ENCODE measurements around the gene RNF138.

The RNF138 gene, protein sequence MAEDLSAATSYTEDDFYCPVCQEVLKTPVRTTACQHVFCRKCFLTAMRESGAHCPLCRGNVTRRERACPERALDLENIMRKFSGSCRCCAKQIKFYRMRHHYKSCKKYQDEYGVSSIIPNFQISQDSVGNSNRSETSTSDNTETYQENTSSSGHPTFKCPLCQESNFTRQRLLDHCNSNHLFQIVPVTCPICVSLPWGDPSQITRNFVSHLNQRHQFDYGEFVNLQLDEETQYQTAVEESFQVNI

DNA sequence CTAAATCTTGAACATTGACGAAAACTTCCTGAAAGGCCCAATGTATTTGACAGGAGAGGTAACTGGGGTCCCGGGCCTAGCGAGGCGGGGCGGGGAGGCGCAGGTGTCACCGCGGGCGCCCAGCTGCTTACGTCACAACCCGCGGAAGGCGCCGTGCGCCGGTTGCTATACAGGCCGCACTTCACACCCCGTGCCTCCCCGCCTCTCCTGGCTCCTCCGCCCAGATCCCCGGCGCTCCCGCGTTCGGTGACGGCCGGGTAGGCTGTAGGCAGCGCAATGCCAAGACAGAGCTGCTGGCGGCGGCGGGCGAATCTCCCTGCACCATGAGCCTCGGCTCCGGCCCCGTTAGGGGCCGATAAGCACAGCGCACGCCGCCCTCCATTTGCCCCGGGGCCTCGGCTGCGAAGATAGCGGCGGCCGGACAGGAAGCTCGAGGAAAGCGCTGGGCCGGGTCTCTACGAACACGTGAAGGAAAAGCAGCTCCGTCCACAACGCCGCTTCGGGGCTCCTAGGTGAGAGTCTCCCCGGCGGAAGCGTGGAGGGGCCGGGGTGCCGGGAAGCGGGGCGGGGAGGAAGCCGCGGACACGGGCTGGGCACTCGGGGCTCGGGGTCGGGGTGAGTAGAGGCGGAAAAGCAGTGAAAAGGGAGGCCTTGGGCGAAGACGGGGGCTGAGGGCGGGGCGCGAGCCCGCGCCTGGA is at the start of gene RNF138:
Gene RNF138 (plus strand): TSS at position 151 of the 698 bp plus-strand sequence. CDS start 903 bp downstream, outside the sequence.
- TF ChIP-seq, protein P1, sequence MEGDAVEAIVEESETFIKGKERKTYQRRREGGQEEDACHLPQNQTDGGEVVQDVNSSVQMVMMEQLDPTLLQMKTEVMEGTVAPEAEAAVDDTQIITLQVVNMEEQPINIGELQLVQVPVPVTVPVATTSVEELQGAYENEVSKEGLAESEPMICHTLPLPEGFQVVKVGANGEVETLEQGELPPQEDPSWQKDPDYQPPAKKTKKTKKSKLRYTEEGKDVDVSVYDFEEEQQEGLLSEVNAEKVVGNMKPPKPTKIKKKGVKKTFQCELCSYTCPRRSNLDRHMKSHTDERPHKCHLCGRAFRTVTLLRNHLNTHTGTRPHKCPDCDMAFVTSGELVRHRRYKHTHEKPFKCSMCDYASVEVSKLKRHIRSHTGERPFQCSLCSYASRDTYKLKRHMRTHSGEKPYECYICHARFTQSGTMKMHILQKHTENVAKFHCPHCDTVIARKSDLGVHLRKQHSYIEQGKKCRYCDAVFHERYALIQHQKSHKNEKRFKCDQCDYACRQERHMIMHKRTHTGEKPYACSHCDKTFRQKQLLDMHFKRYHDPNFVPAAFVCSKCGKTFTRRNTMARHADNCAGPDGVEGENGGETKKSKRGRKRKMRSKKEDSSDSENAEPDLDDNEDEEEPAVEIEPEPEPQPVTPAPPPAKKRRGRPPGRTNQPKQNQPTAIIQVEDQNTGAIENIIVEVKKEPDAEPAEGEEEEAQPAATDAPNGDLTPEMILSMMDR (IDR thresholded peaks at IDR 0.05): no peak

DNA sequence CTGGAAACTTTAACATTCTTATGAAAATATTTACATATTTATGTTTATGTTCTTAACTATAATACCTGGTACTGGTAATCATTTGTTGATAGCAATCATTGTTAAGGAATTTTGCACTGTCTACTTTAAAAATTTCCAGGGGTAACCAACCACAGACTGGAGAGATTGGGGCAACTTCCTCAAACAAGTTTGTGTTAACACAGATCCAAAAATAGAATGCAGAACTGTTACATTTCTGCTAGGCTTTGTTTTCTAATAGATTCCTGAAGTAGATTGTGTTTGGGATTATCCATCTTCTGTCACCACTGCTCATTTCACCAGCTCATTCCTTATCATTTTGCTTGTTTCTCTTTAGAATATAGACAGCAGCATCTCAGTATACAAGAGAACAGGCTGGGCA is 49.3 kb upstream of the RNF138 start:
- TF ChIP-seq, protein P1 (IDR thresholded peaks at IDR 0.05): no peak

DNA sequence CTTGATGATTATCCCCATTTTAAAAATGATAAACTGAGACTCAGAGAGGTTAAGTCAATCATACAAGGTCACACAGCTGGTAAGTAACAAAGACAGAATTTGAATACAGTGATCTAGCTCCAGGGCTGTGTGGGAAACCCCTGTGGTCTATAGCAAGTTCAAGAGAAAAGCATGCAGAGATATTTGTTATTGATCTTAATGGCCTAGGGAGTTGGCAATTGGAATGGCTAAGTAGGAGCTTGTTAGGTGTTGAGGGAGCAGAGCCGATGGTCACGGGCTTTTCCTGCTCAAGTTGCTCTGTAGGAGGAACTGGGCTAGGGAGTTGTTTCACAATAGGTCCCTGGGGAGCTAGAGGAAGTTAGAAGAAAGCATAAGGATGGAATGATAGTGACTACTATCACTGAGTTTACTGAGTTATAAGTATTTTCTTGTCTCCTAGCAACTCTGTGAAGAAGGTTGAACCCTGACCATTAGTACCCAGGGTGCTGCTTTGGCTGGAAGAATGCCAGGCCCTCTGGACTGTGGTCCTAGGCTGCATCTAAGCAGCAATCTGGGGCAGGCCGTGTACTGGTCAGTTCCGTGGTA is 43.1 kb upstream of the RNF138 start:
- TF ChIP-seq, protein P1 (IDR thresholded peaks at IDR 0.05): no peak

- TF ChIP-seq, protein P1 (IDR thresholded peaks at IDR 0.05): no peak
These were observed 42.1 kb upstream of the RNF138 start for GRCh38 chr18:32049393-32050171.

GRCh38 chr18:32056613-32057358 is 34.9 kb upstream of the RNF138 start:
- TF ChIP-seq, protein P1 (IDR thresholded peaks at IDR 0.05): no peak

DNA sequence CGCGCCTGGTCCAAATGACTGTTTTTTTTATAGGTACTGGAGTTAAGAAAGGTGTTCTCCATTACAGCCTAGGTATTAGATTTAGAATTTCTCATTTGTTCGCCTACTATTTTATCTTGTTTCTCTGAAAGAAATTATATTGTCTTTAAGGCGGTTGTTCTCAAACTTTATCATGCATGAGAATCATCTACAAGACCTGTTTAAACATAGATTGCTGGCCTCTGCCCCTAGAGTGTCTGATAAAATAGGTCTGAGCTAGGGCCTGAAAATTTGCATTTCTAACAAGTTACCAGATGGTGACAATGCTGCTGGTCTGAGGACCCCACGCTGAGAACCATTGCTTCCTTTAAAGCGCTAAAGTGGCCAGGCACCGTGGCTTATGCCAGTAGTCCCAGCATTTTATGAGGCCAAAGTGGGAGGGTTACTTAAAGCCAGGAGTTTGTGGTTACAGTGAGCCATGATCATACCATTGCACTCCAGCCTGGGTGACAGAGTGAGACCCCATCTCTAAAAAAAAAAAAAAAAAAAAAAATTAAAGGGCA is 34.0 kb upstream of the RNF138 start:
- TF ChIP-seq, protein P1 (IDR thresholded peaks at IDR 0.05): no peak
